ENCODE measurements around the gene SINHCAF. TPM values are rescaled to one million over a fixed set of nuclear protein-coding genes. Genes with fewer than 3 reads are reported as not detected.
A peak's percentile ranks its signal among the peaks of the same experiment; 100 is the strongest.

The SINHCAF gene
- total and polyA plus RNA-seq, 2 of the 8 experiments (the other 6 are each of a cell fraction or from before 2014, with no cell fraction given): 138 to 576 TPM

DNA sequence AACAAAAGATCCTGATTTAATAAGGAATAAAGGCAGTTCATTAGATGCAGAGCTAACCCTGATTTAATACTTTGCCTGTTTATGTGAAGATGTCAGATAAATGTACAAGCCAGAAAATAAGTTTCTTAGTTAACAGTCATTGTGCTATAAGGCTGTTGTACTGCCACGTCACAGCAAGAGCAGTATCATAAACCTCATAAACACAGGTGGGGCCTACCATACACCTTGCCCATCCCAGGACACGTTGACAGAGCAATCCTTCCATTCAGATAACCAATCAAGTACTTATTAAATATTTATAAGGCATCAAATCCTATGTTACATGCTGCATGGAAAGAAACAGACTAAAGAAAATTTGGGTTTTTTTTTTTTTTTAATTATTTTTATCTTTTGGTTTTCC lies 36.5 kb downstream of the SINHCAF start:
- Histone ChIP-seq H2BK5ac (ENCODE audit: low read depth, low read length) (no peak overlapping the region), H3K4me2 (ENCODE audit: insufficient read depth in 1 of 2, low read depth in 2 of 2, low read length in 2 of 2) (no peak overlapping the region), H4K91ac (replicated peaks; ENCODE audit: insufficient read length, low read length) (no peak overlapping the region), H3K14ac (ENCODE audit: insufficient read length) (no peak overlapping the region), H2BK12ac (ENCODE audit: low read depth, low read length) (no peak overlapping the region), H3K4me3 (ENCODE audit: extremely low read depth in 1 of 4, insufficient read depth in 2 of 4, low read depth in 3 of 4, low read length in 4 of 4) (no peak overlapping the region), H2BK20ac (ENCODE audit: low read length) (no peak overlapping the region), H4K20me1 (replicated peaks in 1 of 2; ENCODE audit: control insufficient read depth in 1 of 2, insufficient read depth in 2 of 2, low read length in 2 of 2) (peaks cover 11 to 12% of the 10 kb centered on the region in 2 experiments), H2BK120ac (replicated peaks; ENCODE audit: low read depth, low read length) (no peak overlapping the region), H2AFZ (ENCODE audit: low read length) (no peak overlapping the region), H3K36me3 (ENCODE audit: control insufficient read depth in 2 of 4, insufficient read depth in 4 of 4, low read length in 3 of 4) (peaks cover 34 to 89% (median 74%) of the 10 kb centered on the region in 4 experiments), H3K79me1 (ENCODE audit: low read depth, low read length) (0 out of 2 replicates have a peak, but pooled peaks cover 3% of the 10 kb centered on the region), H3K4me1 (replicated peaks in 1 of 4; ENCODE audit: control insufficient read depth in 3 of 4, insufficient read depth in 4 of 4, low read length in 3 of 4) (peaks cover 0 to 3% (median 0%) of the 10 kb centered on the region in 4 experiments; a peak in 2 of 7 replicates), H3K9me3 (ENCODE audit: insufficient read depth in 2 of 2, low read depth in 1 of 2, low read length in 1 of 2) (no peaks in the 10 kb centered on the region), H3K4ac (replicated peaks; ENCODE audit: insufficient read length, low read depth, low read length) (no peak overlapping the region), H3K23me2 (ENCODE audit: low read depth, low read length) (no peaks in the 10 kb centered on the region), H3K27me3 (replicated peaks in 1 of 4; ENCODE audit: control insufficient read depth in 3 of 4, extremely low read depth in 1 of 4, insufficient read depth in 3 of 4, low read length in 3 of 4) (no peaks in the 10 kb centered on the region), H3K23ac (ENCODE audit: insufficient read length) (no peak overlapping the region), H4K8ac (ENCODE audit: extremely low read depth, insufficient read depth, low read length) (no peak overlapping the region), H3K79me2 (ENCODE audit: control insufficient read depth in 1 of 2, insufficient read depth in 2 of 2, low read length in 2 of 2) (peaks cover 0 to 82% of the 10 kb centered on the region in 2 experiments; a peak in 3 of 4 replicates), H4K5ac (ENCODE audit: insufficient read length, low read depth, low read length) (no peak overlapping the region), H3K27ac (ENCODE audit: low read depth, low read length) (no peak overlapping the region), H3K9ac (replicated peaks in 1 of 4; ENCODE audit: extremely low read depth in 1 of 4, low read depth in 3 of 4, low read length in 3 of 4) (no peak overlapping the region), H3K18ac (ENCODE audit: extremely low read depth, low read length) (no peak overlapping the region), H2AK5ac (ENCODE audit: low read depth, low read length) (no peak overlapping the region), H3K56ac (replicated peaks; ENCODE audit: insufficient read length, low read depth, low read length) (no peak overlapping the region), H2BK15ac (ENCODE audit: low read length) (no peak overlapping the region)
- WGBS, 2 experiments (ENCODE audit: extremely low coverage in 1 of 2, insufficient coverage in 1 of 2, insufficient read length in 1 of 2, insufficient replicate concordance in 2 of 2, low coverage in 1 of 2, low lambda C conversion rate in 2 of 2, missing lambda C conversion rate in 1 of 2): 90% methylated on average over 2 of the region's 2 CpGs; no CpG with 5 or more reads in 1 of the 2 experiments
- POLR2A ChIA-PET (ENCODE audit: partially characterized antibody): interaction anchor here (1.0 to 4.4 kb wide), 6 partner anchors 9 to 96 kb away, joined by 3 to 19 read pairs (median 8); no protein-coding TSS in a partner anchor
- no peak for DNase-seq (ENCODE audit: low read depth in 1 of 2, low spot score in 2 of 2)
- FAIRE-seq: no peak
- TF ChIP-seq USF2 (IDR thresholded peaks at IDR 0.05; ENCODE audit: low read length) (no peak), POLR2AphosphoS5 (IDR thresholded peaks at IDR 0.05; ENCODE audit: low read depth, low read length) (0 out of 2 replicates have a peak, but pooled peaks have one; percentile 8), POLR2A (IDR thresholded peaks at IDR 0.05; ENCODE audit: control extremely low read depth in 1 of 2, low read depth in 2 of 2, low read length in 2 of 2) (0 out of 3 replicates have a peak, but pooled peaks of 1 of the 2 experiments have one; percentile 45), CHD2 (IDR thresholded peaks at IDR 0.05; ENCODE audit: low read length) (no peak), CHD1 (IDR thresholded peaks at IDR 0.05; ENCODE audit: low read depth, low read length) (no peak)
- CTCF ChIA-PET (ENCODE audit: partially characterized antibody): interaction anchor here (1.3 to 2.3 kb wide), 2 partner anchors 9 to 18 kb away, joined by 3 to 8 read pairs; no protein-coding TSS in a partner anchor
